T-helper 2 cell treated with Interferon-gamma antibody and Interleukin-4, amounts not matched to agents 100 ng/mL and 5 ng/mL, for 36 hours (primary cell): Measurements from ENCODE around the gene SLC35E2B. TPM values are rescaled to one million over a fixed set of nuclear protein-coding genes. Genes with fewer than 3 reads are reported as not detected.

ENCODE experiments used
- intact Hi-C: fragments of 100-400 bp; cut with micrococcal nuclease; formaldehyde crosslinking; loops from one replicate; pipeline ENCODE4 v1.15.1; 2023
- total RNA-seq: library from RNA; stranded (reverse); gene quantifications from 2 replicates; pipeline ENCODE4 v1.2.3, GENCODE V29; 2022

SLC35E2B gene
- total RNA-seq, 1 donor from 2014 or later = 54.4 TPM

GRCh38 chr1:1626207-1627141, 66.1 kb downstream of the SLC35E2B start:
- intact Hi-C loops = no loop called here

GRCh38 chr1:1625824-1626206, 66.8 kb downstream of the SLC35E2B start:
- intact Hi-C loops = no loop called here

- intact Hi-C loops = no loop called here
Observed at GRCh38 chr1:1625404-1625775, 67.2 kb downstream of the SLC35E2B start.

- intact Hi-C loops = no loop called here
Observed at GRCh38 chr1:1624443-1625403, 67.9 kb downstream of the SLC35E2B start.

- intact Hi-C loops = no loop called here
Observed at GRCh38 chr1:1623631-1624442, 68.8 kb downstream of the SLC35E2B start.

GRCh38 chr1:1623181-1623630, 69.4 kb downstream of the SLC35E2B start:
- intact Hi-C loops = no loop called here

- intact Hi-C loops = no loop called here
Observed at GRCh38 chr1:1622788-1623094, 69.9 kb downstream of the SLC35E2B start.

- intact Hi-C loops = no loop called here
Observed at GRCh38 chr1:1622010-1622787, 70.4 kb downstream of the SLC35E2B start.

GRCh38 chr1:1621173-1622009, 71.2 kb downstream of the SLC35E2B start:
- intact Hi-C loops = no loop called here

GRCh38 chr1:1620433-1621139, 72.0 kb downstream of the SLC35E2B start:
- intact Hi-C loops = no loop called here

GRCh38 chr1:1619917-1620361, 72.7 kb downstream of the SLC35E2B start:
- intact Hi-C loops = no loop called here

- intact Hi-C loops = no loop called here
Observed at GRCh38 chr1:1618396-1619068, 74.1 kb downstream of the SLC35E2B start.

- intact Hi-C loops = no loop called here
Observed at GRCh38 chr1:1617925-1618324, 74.7 kb downstream of the SLC35E2B start.

GRCh38 chr1:1617516-1617915, 75.1 kb downstream of the SLC35E2B start:
- intact Hi-C loops = no loop called here

GRCh38 chr1:1616838-1617237, 75.8 kb downstream of the SLC35E2B start:
- intact Hi-C loops = no loop called here

GRCh38 chr1:1616045-1616790, 76.4 kb downstream of the SLC35E2B start:
- intact Hi-C loops = no loop called here

GRCh38 chr1:1615256-1616044, 77.1 kb downstream of the SLC35E2B start, which contains the start of gene MIB2:
Gene MIB2, plus strand, starts transcription at chr1:1615500. Its CDS starts 7,953 bp downstream, at chr1:1623453.
- intact Hi-C loops = loop anchor here (1.0 to 2.0 kb wide), 3 partner anchors 15 to 144 kb away; partner anchors contain the start of genes ATAD3B and SSU72
